Astrocyte of the spinal cord (primary cell): ENCODE results near the gene TRAPPC4.

ENCODE experiments used
- DNase-seq: peaks from one replicate; pipeline ENCODE4 v3.0.0; 2011; ENCODE audit warnings: low read depth, low spot score
- H3K4me3 ChIP-seq: 2 replicates; pipeline ENCODE4 v1.5.1; 2011; ENCODE audit warnings: low read depth, mild to moderate bottlenecking, low read length, moderate library complexity
- CTCF ChIP-seq: IDR thresholded peaks from 2 replicates; pipeline ENCODE4 v1.5.1; 2012; ENCODE audit warnings: low read depth, mild to moderate bottlenecking, low read length, inconsistent platforms
- in situ Hi-C: cut with HindIII; loops from 2 replicates; pipeline ENCODE4 v1.10.0; 2017; ENCODE audit warnings: low sequenced_read_pairs

TRAPPC4 gene

GRCh38 chr11:119024430-119025098 is 6.0 kb downstream of the TRAPPC4 start:
- no peak for DNase-seq
- no peak overlapping the region for H3K4me3 ChIP-seq
- no peak for TF ChIP-seq CTCF
- in situ Hi-C loops, result no loop called here

DNA sequence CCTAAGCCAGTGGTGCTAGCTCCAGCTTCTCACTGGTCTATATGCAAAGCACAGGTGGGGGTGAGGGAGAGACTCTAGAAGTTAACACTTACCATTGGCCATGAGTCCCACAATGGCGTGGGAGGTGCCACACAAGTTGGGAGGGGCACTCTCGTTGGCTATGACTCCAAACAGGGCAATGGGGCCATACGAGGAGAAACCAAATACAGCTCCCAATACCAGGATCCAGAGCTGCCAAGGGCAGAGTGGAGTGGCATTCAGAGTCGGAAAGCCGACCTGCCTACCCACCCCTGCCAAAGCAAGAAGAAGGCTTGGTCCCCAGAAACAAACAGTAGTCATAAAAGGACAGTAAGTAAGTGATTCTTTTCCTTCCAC is 6.5 kb downstream of the TRAPPC4 start:
- no peak for TF ChIP-seq CTCF
- H3K4me3 ChIP-seq, result no peak overlapping the region
- no peak for DNase-seq
- in situ Hi-C loops, result no loop called here

- in situ Hi-C loops, result no loop called here
- H3K4me3 ChIP-seq, result no peak overlapping the region
- no peak for DNase-seq
- TF ChIP-seq CTCF, result no peak
Measured at GRCh38 chr11:119025541-119025940, 7.0 kb downstream of the TRAPPC4 start.

GRCh38 chr11:119025978-119026766 is 7.6 kb downstream of the TRAPPC4 start:
- no peak for TF ChIP-seq CTCF
- no peak overlapping the region for H3K4me3 ChIP-seq
- in situ Hi-C loops, result no loop called here
- no peak for DNase-seq

DNA sequence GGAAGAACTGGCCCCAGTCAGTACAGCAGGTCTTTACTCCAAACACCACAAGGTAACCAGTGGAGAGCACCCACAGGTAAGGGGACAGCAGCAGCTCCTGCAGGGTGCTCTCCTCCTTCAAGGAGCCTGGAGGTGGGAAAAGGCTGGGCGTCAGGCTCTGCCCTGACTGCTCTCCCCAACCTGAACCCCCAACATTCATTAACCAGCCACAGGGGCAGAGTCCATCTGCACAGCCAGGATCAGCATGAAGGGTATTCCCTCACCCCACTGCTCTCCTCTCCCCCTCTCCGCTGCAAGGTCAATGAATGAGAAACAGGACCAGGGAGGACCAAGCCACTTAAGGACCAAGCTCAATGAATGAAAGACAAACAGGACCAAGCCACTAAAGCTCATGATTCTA is 8.4 kb downstream of the TRAPPC4 start:
- DNase-seq, result no peak

More for the DNA sequence above, 8.4 kb downstream of the TRAPPC4 start:
- no peak for TF ChIP-seq CTCF
- no peak overlapping the region for H3K4me3 ChIP-seq
- in situ Hi-C loops, result no loop called here
